Transverse colon (tissue), 4 donors: Measurements from ENCODE around the gene KAZN.

Source experiments
- POLR2AphosphoS5 ChIP-seq, 3 donors: sonication (generic); formaldehyde crosslinking; IDR thresholded peaks; one replicate each; pipeline ENCODE4 v1.6.1; 2016; ENCODE audit warnings: antibody characterized with exemption in 3 of 3
- TF ChIP-seq, protein P1 (sequence below), 5 experiments: fragments of 200-600 bp in 3 of 5; fragments of 450-650 bp in 2 of 5; sonication (generic) in 3 of 5; IDR thresholded peaks; 1 replicate in 2 of 5; 2 replicates in 3 of 5; pipeline ENCODE4 v1.5.1; 2016 to 2017; ENCODE audit warnings: antibody characterized with exemption in 5 of 5, inconsistent platforms in 3 of 5, mild to moderate bottlenecking in 2 of 5, moderate library complexity in 1 of 5

DNA sequence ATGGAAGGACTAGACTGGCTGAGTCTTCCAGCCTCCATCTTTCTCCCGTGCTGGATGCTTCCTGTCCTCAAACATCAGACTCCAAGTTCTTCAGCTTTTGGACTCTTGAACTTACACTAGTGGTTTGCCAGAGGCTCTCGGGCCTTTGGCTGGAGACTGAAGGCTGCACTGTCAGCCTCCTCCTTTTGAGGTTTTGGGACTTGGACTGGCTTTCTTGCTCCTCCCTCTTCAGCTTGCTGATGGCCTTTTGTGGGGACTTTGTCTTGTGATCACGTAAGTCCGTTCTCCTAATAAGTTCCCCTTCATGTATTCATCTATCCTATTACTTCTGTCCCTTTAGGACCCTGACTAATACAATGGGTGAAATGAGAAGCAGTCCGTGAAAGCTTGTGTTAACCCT, 196.4 kb downstream of the KAZN start:
- TF ChIP-seq, protein P1, sequence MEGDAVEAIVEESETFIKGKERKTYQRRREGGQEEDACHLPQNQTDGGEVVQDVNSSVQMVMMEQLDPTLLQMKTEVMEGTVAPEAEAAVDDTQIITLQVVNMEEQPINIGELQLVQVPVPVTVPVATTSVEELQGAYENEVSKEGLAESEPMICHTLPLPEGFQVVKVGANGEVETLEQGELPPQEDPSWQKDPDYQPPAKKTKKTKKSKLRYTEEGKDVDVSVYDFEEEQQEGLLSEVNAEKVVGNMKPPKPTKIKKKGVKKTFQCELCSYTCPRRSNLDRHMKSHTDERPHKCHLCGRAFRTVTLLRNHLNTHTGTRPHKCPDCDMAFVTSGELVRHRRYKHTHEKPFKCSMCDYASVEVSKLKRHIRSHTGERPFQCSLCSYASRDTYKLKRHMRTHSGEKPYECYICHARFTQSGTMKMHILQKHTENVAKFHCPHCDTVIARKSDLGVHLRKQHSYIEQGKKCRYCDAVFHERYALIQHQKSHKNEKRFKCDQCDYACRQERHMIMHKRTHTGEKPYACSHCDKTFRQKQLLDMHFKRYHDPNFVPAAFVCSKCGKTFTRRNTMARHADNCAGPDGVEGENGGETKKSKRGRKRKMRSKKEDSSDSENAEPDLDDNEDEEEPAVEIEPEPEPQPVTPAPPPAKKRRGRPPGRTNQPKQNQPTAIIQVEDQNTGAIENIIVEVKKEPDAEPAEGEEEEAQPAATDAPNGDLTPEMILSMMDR (IDR thresholded peaks at IDR 0.05), result no peak
- no peak for TF ChIP-seq POLR2AphosphoS5 (IDR thresholded peaks at IDR 0.05)
